ENCODE measurements around the gene VTI1B. TPM values are rescaled to one million over a fixed set of nuclear protein-coding genes. Genes with fewer than 3 reads are reported as not detected.
"Not testable (repeated sequence)": the region's sequence is repeated elsewhere in the genome, so short reads cannot be mapped to it uniquely, and the experiment has no call there.

The VTI1B gene
- total RNA-seq, 8 experiments from 2014 or later = 48.8 to 90.4 (median 63.4) TPM

- Histone ChIP-seq H3K27ac (peak overlapping the region; percentile 8 to 32), H3K4me1 (replicated peaks in 1 of 2) (peaks cover 7 to 10% of the 10 kb centered on the region in 2 donors), H3K4me3 (peak overlapping the region; percentile 45 to 72 (median 58))
- 5 to 40% (median 6%) methylated on average over 1 to 6 of the region's 19 CpGs; no CpG with 5 or more reads in 4 of the 10 experiments for WGBS, 10 experiments
- in situ Hi-C loops (cut with MboI; ENCODE audit: low pct_unique_long_range_greater_than_20kb in 2 of 9, low sequenced_read_pairs in 9 of 9, unreplicated experiment in 9 of 9) = loop anchor here in 1 of 9 experiments (10.0 kb wide), 1 partner anchor 54 kb away; the partner anchor contains the start of gene VTI1B
- peak in 7 of 8 experiments; percentile 2 to 28 (median 11) for ATAC-seq (replicated peaks in 6 of 8)
Measured at GRCh38 chr14:67620217-67620785, 54.1 kb downstream of the VTI1B start.

GRCh38 chr14:67619446-67620216 lies 54.8 kb downstream of the VTI1B start, which contains the start of gene ARG2:
ARG2 (plus strand) TSS chr14:67619920; CDS start chr14:67619978, 58 bp downstream.
- WGBS, 10 experiments = 0 to 14% (median 4%) methylated on average over 1 to 14 of the region's 62 CpGs; no CpG with 5 or more reads in 3 of the 10 experiments
- in situ Hi-C loops (cut with MboI; ENCODE audit: low pct_unique_long_range_greater_than_20kb in 2 of 9, low sequenced_read_pairs in 9 of 9, unreplicated experiment in 9 of 9) = loop anchor here in 1 of 9 experiments (10.0 kb wide), 1 partner anchor 55 kb away; the partner anchor contains the start of gene VTI1B
- peaks cover 7 to 10% of the 10 kb centered on the region in 2 donors for H3K4me1 ChIP-seq (replicated peaks in 1 of 2)
- peak; percentile 90 to 95 (median 92) for ATAC-seq (replicated peaks in 6 of 8)
- H3K27ac ChIP-seq = peak within 1 kb of the TSS; percentile 32 to 50
- peak within 1 kb of the TSS; percentile 45 to 72 (median 58) for H3K4me3 ChIP-seq

GRCh38 chr14:67618617-67619063 lies 55.8 kb downstream of the VTI1B start:
- in situ Hi-C loops (cut with MboI; ENCODE audit: low pct_unique_long_range_greater_than_20kb in 2 of 9, low sequenced_read_pairs in 9 of 9, unreplicated experiment in 9 of 9) = no loop called here
- no peak overlapping the region for H3K27ac ChIP-seq
- peak in 3 of 8 experiments; percentile 23 to 46 (median 24) for ATAC-seq (replicated peaks in 6 of 8)
- no peak overlapping the region for H3K4me3 ChIP-seq
- H3K4me1 ChIP-seq (replicated peaks in 1 of 2) = peaks cover 7 to 10% of the 10 kb centered on the region in 2 donors

GRCh38 chr14:67610491-67610890 lies 63.9 kb downstream of the VTI1B start:
- no peaks in the 10 kb centered on the region for H3K4me1 ChIP-seq (replicated peaks in 1 of 2)
- in situ Hi-C loops (cut with MboI; ENCODE audit: low pct_unique_long_range_greater_than_20kb in 2 of 9, low sequenced_read_pairs in 9 of 9, unreplicated experiment in 9 of 9) = no loop called here
- 43 to 100% (median 60%) methylated on average over 1 of the region's 1 CpG; no CpG with 5 or more reads in 6 of the 10 experiments for WGBS, 10 experiments
- no peak overlapping the region for H3K4me3 ChIP-seq
- peak in 2 of 8 experiments; percentile 36 to 71 for ATAC-seq (replicated peaks in 6 of 8)
- no peak overlapping the region for H3K27ac ChIP-seq

- H3K4me3 ChIP-seq = no peak overlapping the region
- H3K27ac ChIP-seq = no peak overlapping the region
- WGBS, 10 experiments = 25 to 100% (median 71%) methylated on average over 1 to 9 of the region's 10 CpGs; no CpG with 5 or more reads in 3 of the 10 experiments
- in situ Hi-C loops (cut with MboI; ENCODE audit: low pct_unique_long_range_greater_than_20kb in 2 of 9, low sequenced_read_pairs in 9 of 9, unreplicated experiment in 9 of 9) = no loop called here
- H3K4me1 ChIP-seq (replicated peaks in 1 of 2) = no peaks in the 10 kb centered on the region
- no peak for ATAC-seq (replicated peaks in 6 of 8)
Measured at GRCh38 chr14:67609642-67610310, 64.7 kb downstream of the VTI1B start.

- Histone ChIP-seq H3K4me1 (replicated peaks in 1 of 2) (no peaks in the 10 kb centered on the region), H3K27ac (no peak overlapping the region), H3K4me3 (no peak overlapping the region)
- no peak for ATAC-seq (replicated peaks in 6 of 8)
- WGBS, 10 experiments = 70 to 100% (median 90%) methylated on average over 1 to 4 of the region's 5 CpGs; no CpG with 5 or more reads in 3 of the 10 experiments
- in situ Hi-C loops (cut with MboI; ENCODE audit: low pct_unique_long_range_greater_than_20kb in 2 of 9, low sequenced_read_pairs in 9 of 9, unreplicated experiment in 9 of 9) = no loop called here
Measured at GRCh38 chr14:67607646-67608045, 66.8 kb downstream of the VTI1B start.

GRCh38 chr14:67602995-67603545 lies 71.4 kb downstream of the VTI1B start:
- WGBS, 10 experiments = 40 to 100% (median 64%) methylated on average over 2 to 5 of the region's 5 CpGs
- in situ Hi-C loops (cut with MboI; ENCODE audit: low pct_unique_long_range_greater_than_20kb in 2 of 9, low sequenced_read_pairs in 9 of 9, unreplicated experiment in 9 of 9) = no loop called here
- peaks cover 3 to 9% of the 10 kb centered on the region in 2 donors for H3K4me1 ChIP-seq (replicated peaks in 1 of 2)
- no peak overlapping the region for H3K4me3 ChIP-seq
- no peak overlapping the region for H3K27ac ChIP-seq
- no peak for ATAC-seq (replicated peaks in 6 of 8)

GRCh38 chr14:67602076-67602475 lies 72.4 kb downstream of the VTI1B start:
- no peak overlapping the region for H3K27ac ChIP-seq
- ATAC-seq (replicated peaks in 6 of 8) = no peak
- H3K4me1 ChIP-seq (replicated peaks in 1 of 2) = peaks cover 3 to 10% of the 10 kb centered on the region in 2 donors
- no peak overlapping the region for H3K4me3 ChIP-seq
- in situ Hi-C loops (cut with MboI; ENCODE audit: low pct_unique_long_range_greater_than_20kb in 2 of 9, low sequenced_read_pairs in 9 of 9, unreplicated experiment in 9 of 9) = no loop called here
- 38 to 100% (median 68%) methylated on average over 1 to 6 of the region's 7 CpGs for WGBS, 10 experiments

- H3K27ac ChIP-seq = peak overlapping the region; percentile 42 to 80
- H3K4me3 ChIP-seq = peak overlapping the region; percentile 49 to 97 (median 81)
- 80 to 100% (median 98%) methylated on average over 2 to 13 of the region's 21 CpGs for WGBS, 10 experiments
- ATAC-seq (replicated peaks in 6 of 8); in situ Hi-C loops (cut with MboI; ENCODE audit: low pct_unique_long_range_greater_than_20kb in 2 of 9, low sequenced_read_pairs in 9 of 9, unreplicated experiment in 9 of 9); H3K4me1 ChIP-seq (replicated peaks in 1 of 2): not testable (repeated sequence)
Measured at GRCh38 chr14:67600562-67600974, 73.9 kb downstream of the VTI1B start.

- Histone ChIP-seq H3K27ac (peak within 1 kb of the TSS; percentile 56 to 80), H3K4me3 (peak within 1 kb of the TSS; percentile 49 to 97 (median 81)), H3K4me1 (replicated peaks in 1 of 2) (peaks cover 3 to 10% of the 10 kb centered on the region in 2 donors)
- ATAC-seq (replicated peaks in 6 of 8) = peak; percentile 94 to 99 (median 98)
- in situ Hi-C loops (cut with MboI; ENCODE audit: low pct_unique_long_range_greater_than_20kb in 2 of 9, low sequenced_read_pairs in 9 of 9, unreplicated experiment in 9 of 9) = loop anchor here in 1 of 9 experiments (25.0 kb wide), 1 partner anchor 112 kb away; the partner anchor contains the start of gene RDH12
- WGBS, 10 experiments = 0 to 16% (median 2%) methylated on average over 3 to 27 of the region's 77 CpGs; no CpG with 5 or more reads in 3 of the 10 experiments
Measured at GRCh38 chr14:67599698-67600561, 74.5 kb downstream of the VTI1B start, which contains the start of gene PIGH. PIGH (minus strand) TSS chr14:67600268; CDS start chr14:67600203, 65 bp downstream.
